ENCODE results near the gene CATSPERZ. TPM values are rescaled to one million over a fixed set of nuclear protein-coding genes. Genes with fewer than 3 reads are reported as not detected.
A peak's percentile ranks its signal among the peaks of the same experiment; 100 is the strongest.

CATSPERZ gene
- total RNA-seq, 4 donors from 2014 or later = 20.9 TPM; not detected in 3

- Histone ChIP-seq H3K9me3 (no peaks in the 10 kb centered on the region), H3K27ac (peak overlapping the region; percentile 97 to 99 (median 98)), H3K4me3 (peak overlapping the region; percentile 51 to 85 (median 66)), H3K27me3 (no peaks in the 10 kb centered on the region), H3K36me3 (peaks cover 0 to 8% (median 3%) of the 10 kb centered on the region in 4 donors), H3K4me1 (peaks cover 10 to 48% (median 39%) of the 10 kb centered on the region in 4 donors)
- intact Hi-C loops (cut with DNase I; ENCODE audit: low total_unique reads) (no loop called here), in situ Hi-C loops (cut with MboI; ENCODE audit: low pct_ligation_motif_present in 1 of 4, low pct_unique_long_range_greater_than_20kb in 1 of 4, low sequenced_read_pairs in 3 of 4) (no loop called here)
- peak; percentile 75 for DNase-seq
- WGBS, 2 donors (ENCODE audit: low coverage in 1 of 2) = 0% methylated on average over 26 of the region's 34 CpGs; no CpG with 5 or more reads in 1 of the 2 donors
- no peak for TF ChIP-seq POLR2A (IDR thresholded peaks at IDR 0.05)
- no peak for TF ChIP-seq POLR2AphosphoS5 (IDR thresholded peaks at IDR 0.05)
- TF ChIP-seq, protein P1, sequence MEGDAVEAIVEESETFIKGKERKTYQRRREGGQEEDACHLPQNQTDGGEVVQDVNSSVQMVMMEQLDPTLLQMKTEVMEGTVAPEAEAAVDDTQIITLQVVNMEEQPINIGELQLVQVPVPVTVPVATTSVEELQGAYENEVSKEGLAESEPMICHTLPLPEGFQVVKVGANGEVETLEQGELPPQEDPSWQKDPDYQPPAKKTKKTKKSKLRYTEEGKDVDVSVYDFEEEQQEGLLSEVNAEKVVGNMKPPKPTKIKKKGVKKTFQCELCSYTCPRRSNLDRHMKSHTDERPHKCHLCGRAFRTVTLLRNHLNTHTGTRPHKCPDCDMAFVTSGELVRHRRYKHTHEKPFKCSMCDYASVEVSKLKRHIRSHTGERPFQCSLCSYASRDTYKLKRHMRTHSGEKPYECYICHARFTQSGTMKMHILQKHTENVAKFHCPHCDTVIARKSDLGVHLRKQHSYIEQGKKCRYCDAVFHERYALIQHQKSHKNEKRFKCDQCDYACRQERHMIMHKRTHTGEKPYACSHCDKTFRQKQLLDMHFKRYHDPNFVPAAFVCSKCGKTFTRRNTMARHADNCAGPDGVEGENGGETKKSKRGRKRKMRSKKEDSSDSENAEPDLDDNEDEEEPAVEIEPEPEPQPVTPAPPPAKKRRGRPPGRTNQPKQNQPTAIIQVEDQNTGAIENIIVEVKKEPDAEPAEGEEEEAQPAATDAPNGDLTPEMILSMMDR (IDR thresholded peaks at IDR 0.05) = no peak
- no peak for TF ChIP-seq EP300 (IDR thresholded peaks at IDR 0.05; ENCODE audit: low read depth)
Measured at GRCh38 chr11:64268893-64269539, 31.1 kb upstream of the CATSPERZ start.

DNA sequence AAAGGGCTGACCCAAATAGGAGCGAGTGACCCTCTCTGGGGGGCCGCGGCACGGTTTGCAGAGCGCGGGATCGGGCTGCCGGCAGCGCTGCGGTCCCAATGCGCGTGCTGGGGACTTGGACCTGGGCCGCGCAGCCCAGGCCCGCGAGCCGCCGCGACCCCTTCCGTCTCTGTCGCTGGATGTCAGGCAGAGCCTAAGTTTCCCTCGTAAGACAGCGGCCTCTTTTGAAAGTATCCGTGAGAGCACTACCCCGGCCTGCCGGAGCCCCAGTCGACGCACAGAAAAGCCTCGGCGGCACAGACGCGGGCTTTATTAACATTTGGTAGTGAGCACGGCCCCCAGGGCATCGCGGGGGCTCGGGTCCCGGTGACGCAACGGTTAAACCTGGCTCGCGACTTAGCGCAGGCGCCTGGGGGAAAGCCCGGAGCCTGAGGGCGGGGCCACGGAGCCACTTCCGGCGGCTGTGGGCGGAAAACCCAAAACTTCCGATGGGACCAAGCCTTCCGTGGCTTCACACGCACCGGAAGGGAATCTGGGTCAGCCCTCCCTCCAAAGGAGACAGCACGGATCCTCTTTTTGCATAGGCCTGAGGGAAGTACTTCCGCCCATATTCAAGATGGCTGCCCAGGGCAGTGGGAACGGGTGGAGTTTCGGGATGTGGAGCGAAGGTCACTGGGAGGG lies 30.5 kb upstream of the CATSPERZ start:
- intact Hi-C loops (cut with DNase I; ENCODE audit: low total_unique reads) = no loop called here
- Histone ChIP-seq H3K9me3 (no peaks in the 10 kb centered on the region), H3K4me3 (peak overlapping the region; percentile 51 to 85 (median 66)), H3K27me3 (no peaks in the 10 kb centered on the region), H3K36me3 (peaks cover 0 to 8% (median 3%) of the 10 kb centered on the region in 4 donors), H3K4me1 (peaks cover 10 to 52% (median 40%) of the 10 kb centered on the region in 4 donors), H3K27ac (peak overlapping the region; percentile 97 to 99 (median 98))
- TF ChIP-seq EP300 (IDR thresholded peaks at IDR 0.05; ENCODE audit: low read depth) (no peak), POLR2A (IDR thresholded peaks at IDR 0.05) (peak; percentile 66), POLR2AphosphoS5 (IDR thresholded peaks at IDR 0.05) (peak; percentile 76 to 96 (median 84))
- TF ChIP-seq, protein P1 (IDR thresholded peaks at IDR 0.05) = peak in 1 of 5 experiments; percentile 9
- 1% methylated on average over 44 of the region's 58 CpGs; no CpG with 5 or more reads in 1 of the 2 donors for WGBS, 2 donors (ENCODE audit: low coverage in 1 of 2)
- in situ Hi-C loops (cut with MboI; ENCODE audit: low pct_ligation_motif_present in 1 of 4, low pct_unique_long_range_greater_than_20kb in 1 of 4, low sequenced_read_pairs in 3 of 4) = no loop called here
- DNase-seq = peak; percentile 98

GRCh38 chr11:64275031-64275800 lies 24.9 kb upstream of the CATSPERZ start:
- Histone ChIP-seq H3K4me3 (no peak overlapping the region), H3K36me3 (peaks cover 0 to 13% (median 4%) of the 10 kb centered on the region in 4 donors), H3K27ac (peak overlapping the region in 3 of 4 donors; percentile 24 to 96 (median 95)), H3K9me3 (no peaks in the 10 kb centered on the region), H3K27me3 (no peaks in the 10 kb centered on the region), H3K4me1 (peaks cover 0 to 49% (median 31%) of the 10 kb centered on the region in 4 donors)
- no peak for DNase-seq
- 93% methylated on average over 15 of the region's 15 CpGs; no CpG with 5 or more reads in 1 of the 2 donors for WGBS, 2 donors (ENCODE audit: low coverage in 1 of 2)
- intact Hi-C loops (cut with DNase I; ENCODE audit: low total_unique reads) (no loop called here), in situ Hi-C loops (cut with MboI; ENCODE audit: low pct_ligation_motif_present in 1 of 4, low pct_unique_long_range_greater_than_20kb in 1 of 4, low sequenced_read_pairs in 3 of 4) (no loop called here)
- TF ChIP-seq POLR2AphosphoS5 (IDR thresholded peaks at IDR 0.05) (no peak), EP300 (IDR thresholded peaks at IDR 0.05; ENCODE audit: low read depth) (no peak), POLR2A (IDR thresholded peaks at IDR 0.05) (no peak)
- TF ChIP-seq, protein P1 (IDR thresholded peaks at IDR 0.05) = no peak

DNA sequence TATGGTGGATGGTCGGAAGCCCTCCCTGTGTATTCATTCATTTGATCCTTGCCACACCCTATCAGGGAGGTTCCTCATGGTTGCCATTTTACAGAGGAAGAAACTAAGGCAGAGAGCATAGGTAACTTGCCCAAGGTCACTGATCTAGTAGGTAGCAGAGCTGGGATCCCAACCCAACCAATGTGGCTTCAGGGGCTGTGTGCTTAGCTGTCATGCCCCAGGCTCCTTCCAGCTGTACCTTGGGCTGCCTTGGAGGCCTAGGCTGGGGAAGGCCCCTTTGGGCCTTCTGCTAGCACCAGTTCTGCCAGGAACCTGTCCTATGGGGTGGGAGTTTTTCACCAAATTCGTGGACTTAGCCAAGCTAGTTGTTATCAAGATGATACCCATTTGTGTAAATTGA lies 24.3 kb upstream of the CATSPERZ start:
- intact Hi-C loops (cut with DNase I; ENCODE audit: low total_unique reads) (no loop called here), in situ Hi-C loops (cut with MboI; ENCODE audit: low pct_ligation_motif_present in 1 of 4, low pct_unique_long_range_greater_than_20kb in 1 of 4, low sequenced_read_pairs in 3 of 4) (no loop called here)
- H3K36me3 ChIP-seq = peaks cover 0 to 13% (median 4%) of the 10 kb centered on the region in 4 donors
- H3K27ac ChIP-seq = peak overlapping the region in 2 of 4 donors; percentile 33 to 95
- WGBS, 2 donors (ENCODE audit: low coverage in 1 of 2) = 78 to 100% methylated on average over 1 to 2 of the region's 2 CpGs
- H3K4me3 ChIP-seq = no peak overlapping the region
- H3K4me1 ChIP-seq = peaks cover 0 to 49% (median 31%) of the 10 kb centered on the region in 4 donors
- H3K27me3 ChIP-seq = no peaks in the 10 kb centered on the region
- no peaks in the 10 kb centered on the region for H3K9me3 ChIP-seq
- DNase-seq = no peak
- TF ChIP-seq POLR2AphosphoS5 (IDR thresholded peaks at IDR 0.05) (no peak), EP300 (IDR thresholded peaks at IDR 0.05; ENCODE audit: low read depth) (no peak), POLR2A (IDR thresholded peaks at IDR 0.05) (no peak)
- TF ChIP-seq, protein P1 (IDR thresholded peaks at IDR 0.05) = no peak

All from transverse colon (tissue), 4 donors.